Panc1 (cell line): ENCODE measurements around the gene VSIG10L2. TPM values are rescaled to one million over a fixed set of nuclear protein-coding genes. Genes with fewer than 3 reads are reported as not detected.

Source experiments
- ATAC-seq: fragments of 200-7000 bp; cut with Tn5 transposase; 2 replicates; pipeline ENCODE4 v1.9.1; 2020; ENCODE audit warnings: mild to moderate bottlenecking, moderate library complexity
- BruUV-seq: library from RNA; stranded (reverse); fragments of 400-500 nt; replicated peaks from 2 replicates; lab custom pipeline; 2021; lab: Mats Ljungman, UMichigan
- CTCF ChIA-PET: fragments of 300-600 bp; sonication (Branson Sonifier 250); formaldehyde crosslinking; loops from one replicate; lab custom pipeline; 2022; ENCODE audit warnings: antibody characterized with exemption; lab: Charles Lee
- POLR2A ChIA-PET: fragments of 300-600 bp; sonication (Branson Sonifier 250); formaldehyde crosslinking; loops from one replicate; lab custom pipeline; 2022; ENCODE audit warnings: antibody characterized with exemption; lab: Charles Lee
- DNase-seq: peaks from one replicate; pipeline ENCODE4 v3.0.0-alpha.2; 2010; ENCODE audit warnings: low read depth, low spot score
- H3K27ac ChIP-seq: 2 replicates; pipeline ENCODE4 v1.5.1; 2011; ENCODE audit warnings: mild to moderate bottlenecking, low read length, inconsistent platforms
- H3K27me3 ChIP-seq: fragments of 200-500 bp; sonication (Bioruptor generic); 2 replicates; pipeline ENCODE4 v1.6.0; 2014; ENCODE audit warnings: low read length, inconsistent platforms; ENCODE audit not compliant: control insufficient read depth, insufficient read depth
- H3K36me3 ChIP-seq: fragments of 200-500 bp; sonication (Bioruptor generic); 2 replicates; pipeline ENCODE4 v1.5.1; 2014; ENCODE audit warnings: inconsistent platforms, mild to moderate bottlenecking, low read length, moderate library complexity; ENCODE audit not compliant: control insufficient read depth, insufficient read depth
- H3K4me1 ChIP-seq: 2 replicates; pipeline ENCODE4 v1.5.1; 2011; ENCODE audit warnings: inconsistent platforms, mild to moderate bottlenecking, low read length, moderate library complexity; ENCODE audit not compliant: control insufficient read depth, insufficient read depth
- H3K4me3 ChIP-seq, 2 experiments: 2 replicates each; pipeline ENCODE4 v1.5.1; 2011 to 2012; ENCODE audit warnings: low read depth in 2 of 2, low read length in 2 of 2, mild to moderate bottlenecking in 2 of 2, inconsistent platforms in 1 of 2, moderate library complexity in 1 of 2
- H3K9me3 ChIP-seq: fragments of 200-500 bp; sonication (Bioruptor generic); 2 replicates; pipeline ENCODE4 v1.5.1; 2014; ENCODE audit warnings: low read depth, mild to moderate bottlenecking, inconsistent platforms, low read length, moderate library complexity; ENCODE audit not compliant: control insufficient read depth, insufficient read depth
- CTCF ChIP-seq: fragments of 450-650 bp; IDR thresholded peaks from 2 replicates; pipeline ENCODE4 v1.5.1; 2017; ENCODE audit warnings: mild to moderate bottlenecking
- POLR2AphosphoS5 ChIP-seq: IDR thresholded peaks from 2 replicates; pipeline ENCODE4 v1.6.1; 2012; ENCODE audit warnings: mild to moderate bottlenecking, low read depth, low read length, moderate library complexity
- SIN3A ChIP-seq: IDR thresholded peaks from 2 replicates; pipeline ENCODE4 v1.6.1; 2012; ENCODE audit warnings: low read depth, mild to moderate bottlenecking, low read length, moderate library complexity, borderline replicate concordance; ENCODE audit not compliant: insufficient read depth
- TCF7L2 ChIP-seq: IDR thresholded peaks from 2 replicates; pipeline ENCODE4 v1.6.1; 2011; ENCODE audit warnings: mild to moderate bottlenecking, low read depth, low read length, inconsistent platforms
- in situ Hi-C: cut with HindIII; loops from 2 replicates; pipeline ENCODE4 v1.10.0; 2016; ENCODE audit warnings: low sequenced_read_pairs, low pct_unique_long_range_greater_than_20kb
- intact Hi-C: fragments of 100-400 bp; cut with micrococcal nuclease; formaldehyde crosslinking; loops from one replicate; pipeline ENCODE4 v1.10.0; 2022; ENCODE audit not compliant: unreplicated experiment
- total RNA-seq: library from RNA; stranded (reverse); gene quantifications from one replicate; pipeline ENCODE4 v1.2.1, GENCODE V29; 2021; ENCODE audit not compliant: unreplicated experiment
- TF ChIP-seq, protein P1 (sequence below), 2 experiments: IDR thresholded peaks; 2 replicates each; pipeline ENCODE4 v1.6.1; 2011 to 2012; ENCODE audit warnings: low read depth in 2 of 2, control low read depth in 1 of 2, low read length in 1 of 2, mild to moderate bottlenecking in 1 of 2, moderate library complexity in 1 of 2; ENCODE audit not compliant: insufficient read depth in 1 of 2

The VSIG10L2 gene
- total RNA-seq, 1 experiment from 2014 or later = not detected

- no TSS peak for BruUV-seq
- no peaks in the 10 kb centered on the region for H3K27me3 ChIP-seq
- in situ Hi-C loops (loop anchor here (25.0 kb wide), 1 partner anchor 265 kb away; the partner anchor contains the start of genes FAM118B and RPUSD4), intact Hi-C loops (no loop called here)
- no peaks in the 10 kb centered on the region for H3K36me3 ChIP-seq
- TF ChIP-seq TCF7L2 (no peak), POLR2AphosphoS5 (no peak), SIN3A (no peak), CTCF (no peak)
- TF ChIP-seq, protein P1, sequence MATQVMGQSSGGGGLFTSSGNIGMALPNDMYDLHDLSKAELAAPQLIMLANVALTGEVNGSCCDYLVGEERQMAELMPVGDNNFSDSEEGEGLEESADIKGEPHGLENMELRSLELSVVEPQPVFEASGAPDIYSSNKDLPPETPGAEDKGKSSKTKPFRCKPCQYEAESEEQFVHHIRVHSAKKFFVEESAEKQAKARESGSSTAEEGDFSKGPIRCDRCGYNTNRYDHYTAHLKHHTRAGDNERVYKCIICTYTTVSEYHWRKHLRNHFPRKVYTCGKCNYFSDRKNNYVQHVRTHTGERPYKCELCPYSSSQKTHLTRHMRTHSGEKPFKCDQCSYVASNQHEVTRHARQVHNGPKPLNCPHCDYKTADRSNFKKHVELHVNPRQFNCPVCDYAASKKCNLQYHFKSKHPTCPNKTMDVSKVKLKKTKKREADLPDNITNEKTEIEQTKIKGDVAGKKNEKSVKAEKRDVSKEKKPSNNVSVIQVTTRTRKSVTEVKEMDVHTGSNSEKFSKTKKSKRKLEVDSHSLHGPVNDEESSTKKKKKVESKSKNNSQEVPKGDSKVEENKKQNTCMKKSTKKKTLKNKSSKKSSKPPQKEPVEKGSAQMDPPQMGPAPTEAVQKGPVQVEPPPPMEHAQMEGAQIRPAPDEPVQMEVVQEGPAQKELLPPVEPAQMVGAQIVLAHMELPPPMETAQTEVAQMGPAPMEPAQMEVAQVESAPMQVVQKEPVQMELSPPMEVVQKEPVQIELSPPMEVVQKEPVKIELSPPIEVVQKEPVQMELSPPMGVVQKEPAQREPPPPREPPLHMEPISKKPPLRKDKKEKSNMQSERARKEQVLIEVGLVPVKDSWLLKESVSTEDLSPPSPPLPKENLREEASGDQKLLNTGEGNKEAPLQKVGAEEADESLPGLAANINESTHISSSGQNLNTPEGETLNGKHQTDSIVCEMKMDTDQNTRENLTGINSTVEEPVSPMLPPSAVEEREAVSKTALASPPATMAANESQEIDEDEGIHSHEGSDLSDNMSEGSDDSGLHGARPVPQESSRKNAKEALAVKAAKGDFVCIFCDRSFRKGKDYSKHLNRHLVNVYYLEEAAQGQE (IDR thresholded peaks at IDR 0.05; ENCODE audit: insufficient read depth in 1 of 2, low read depth in 2 of 2, low read length in 1 of 2) = no peak
- H3K4me3 ChIP-seq = no peak overlapping the region
- no peaks in the 10 kb centered on the region for H3K4me1 ChIP-seq
- no peak for DNase-seq
- H3K9me3 ChIP-seq = no peaks in the 10 kb centered on the region
- POLR2A ChIA-PET = interaction anchor here (0.7 kb wide), 1 partner anchor 12 kb away, joined by 3 read pairs; no protein-coding TSS in a partner anchor
- no peak overlapping the region for H3K27ac ChIP-seq
- no peak for ATAC-seq
- CTCF ChIA-PET = no interaction called here
Observed at GRCh38 chr11:125946712-125947418, 1.0 kb downstream of the VSIG10L2 start.

- DNase-seq (no peak), ATAC-seq (no peak)
- no peak overlapping the region for H3K27ac ChIP-seq
- no peak overlapping the region for H3K4me3 ChIP-seq
- ChIA-PET POLR2A (interaction anchor here (0.6 to 0.7 kb wide), 2 partner anchors 11 to 134 kb away, joined by 3 to 8 read pairs; no protein-coding TSS in a partner anchor), CTCF (interaction anchor here (0.5 kb wide), 1 partner anchor 1185 kb away, joined by 3 read pairs; no protein-coding TSS in a partner anchor)
- in situ Hi-C loops (loop anchor here (25.0 kb wide), 1 partner anchor 265 kb away; the partner anchor contains the start of genes FAM118B and RPUSD4), intact Hi-C loops (no loop called here)
- H3K4me1 ChIP-seq = no peaks in the 10 kb centered on the region
- H3K9me3 ChIP-seq = no peaks in the 10 kb centered on the region
- BruUV-seq = no TSS peak
- no peak for TF ChIP-seq SIN3A
- TF ChIP-seq, protein P1 (IDR thresholded peaks at IDR 0.05; ENCODE audit: insufficient read depth in 1 of 2, low read depth in 2 of 2, low read length in 1 of 2) = no peak
- TF ChIP-seq CTCF = no peak
- no peak for TF ChIP-seq POLR2AphosphoS5
- no peak for TF ChIP-seq TCF7L2
- no peaks in the 10 kb centered on the region for H3K27me3 ChIP-seq
- H3K36me3 ChIP-seq = no peaks in the 10 kb centered on the region
Observed at GRCh38 chr11:125947419-125948277, 1.8 kb downstream of the VSIG10L2 start.
